ENCODE measurements around the gene MYBBP1A.

The MYBBP1A gene

DNA sequence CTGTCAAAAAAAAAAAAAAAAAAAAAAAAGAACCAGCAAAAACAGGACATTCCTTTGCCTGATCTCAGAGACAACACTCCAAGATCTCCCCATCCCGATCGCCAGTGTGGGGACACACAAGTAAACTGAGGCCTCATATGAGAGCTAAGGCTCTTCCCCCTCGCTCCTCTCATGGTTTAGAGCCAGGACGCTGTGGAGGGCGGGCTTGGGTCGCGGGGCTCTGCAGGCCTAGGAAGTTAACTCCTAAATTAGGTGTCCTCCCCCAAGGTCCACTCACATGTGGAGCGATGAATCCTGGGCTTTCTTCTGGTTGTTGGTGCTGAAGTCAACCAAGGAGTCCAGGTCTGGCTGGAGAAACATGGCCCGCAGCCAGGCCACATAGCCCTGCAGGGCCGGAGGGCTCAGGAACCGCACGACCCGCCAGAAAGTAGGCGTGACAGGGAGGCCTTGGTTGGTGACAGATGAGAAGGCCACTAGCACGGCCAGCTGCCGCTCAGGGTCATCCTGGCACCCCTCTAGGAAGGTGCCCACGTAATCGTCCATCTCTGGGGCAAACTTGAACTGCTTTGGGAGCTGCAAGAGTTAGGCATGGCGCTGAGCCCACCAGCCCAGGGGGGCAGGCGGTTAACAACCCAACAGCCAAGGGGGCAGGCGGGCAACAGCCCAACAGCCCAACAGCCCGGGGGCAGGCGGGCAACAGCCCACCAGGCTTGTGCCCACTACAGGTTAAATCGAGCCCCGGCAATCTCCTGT lies 5.2 kb downstream of the MYBBP1A start:
- TF ChIP-seq, protein P1, sequence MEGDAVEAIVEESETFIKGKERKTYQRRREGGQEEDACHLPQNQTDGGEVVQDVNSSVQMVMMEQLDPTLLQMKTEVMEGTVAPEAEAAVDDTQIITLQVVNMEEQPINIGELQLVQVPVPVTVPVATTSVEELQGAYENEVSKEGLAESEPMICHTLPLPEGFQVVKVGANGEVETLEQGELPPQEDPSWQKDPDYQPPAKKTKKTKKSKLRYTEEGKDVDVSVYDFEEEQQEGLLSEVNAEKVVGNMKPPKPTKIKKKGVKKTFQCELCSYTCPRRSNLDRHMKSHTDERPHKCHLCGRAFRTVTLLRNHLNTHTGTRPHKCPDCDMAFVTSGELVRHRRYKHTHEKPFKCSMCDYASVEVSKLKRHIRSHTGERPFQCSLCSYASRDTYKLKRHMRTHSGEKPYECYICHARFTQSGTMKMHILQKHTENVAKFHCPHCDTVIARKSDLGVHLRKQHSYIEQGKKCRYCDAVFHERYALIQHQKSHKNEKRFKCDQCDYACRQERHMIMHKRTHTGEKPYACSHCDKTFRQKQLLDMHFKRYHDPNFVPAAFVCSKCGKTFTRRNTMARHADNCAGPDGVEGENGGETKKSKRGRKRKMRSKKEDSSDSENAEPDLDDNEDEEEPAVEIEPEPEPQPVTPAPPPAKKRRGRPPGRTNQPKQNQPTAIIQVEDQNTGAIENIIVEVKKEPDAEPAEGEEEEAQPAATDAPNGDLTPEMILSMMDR (IDR thresholded peaks at IDR 0.05; ENCODE audit: insufficient read depth, low read depth, low read length, missing control alignments), result no peak
- H3K4me3 ChIP-seq (ENCODE audit: low read depth, low read length), result no peak overlapping the region
- DNase-seq (ENCODE audit: low read depth), result no peak

DNA sequence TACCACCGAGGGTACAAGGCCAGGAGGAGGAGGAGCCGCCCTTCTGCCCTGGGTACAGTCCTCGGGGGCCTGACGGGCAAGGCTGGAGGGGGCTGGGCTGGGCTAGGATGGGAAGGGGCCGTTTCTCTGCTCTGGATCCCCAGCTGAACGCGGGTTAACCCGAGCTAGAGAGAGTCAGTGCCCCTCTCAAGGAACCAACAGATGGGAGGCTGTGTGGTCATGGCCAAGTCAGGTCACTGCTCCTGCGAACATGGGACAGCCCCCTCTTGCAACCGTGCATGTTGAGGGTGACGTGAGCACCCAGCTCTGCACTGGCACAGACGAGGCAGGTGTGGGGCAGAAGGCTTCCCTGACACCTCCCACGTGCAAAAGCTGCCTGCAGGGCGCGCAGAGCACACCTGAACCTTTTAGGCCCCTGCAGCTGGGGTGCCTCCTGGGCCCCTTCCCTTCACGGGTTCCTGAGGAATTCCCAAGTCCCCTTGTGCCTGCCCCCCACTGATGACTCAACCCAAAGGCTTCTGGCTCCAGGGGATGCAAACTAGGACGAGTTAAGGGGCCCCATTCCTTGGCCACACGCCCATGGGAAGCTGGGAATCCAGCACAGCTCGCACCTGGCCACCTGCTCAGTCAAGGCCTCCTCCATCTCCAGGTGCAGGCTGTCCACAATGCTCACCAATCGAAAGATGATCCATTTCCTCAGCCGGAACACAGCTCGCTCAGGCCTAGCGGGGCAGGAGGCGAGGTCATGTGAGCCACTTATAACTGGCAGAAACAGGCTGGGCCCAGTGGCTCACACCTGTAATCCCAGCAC lies 6.3 kb downstream of the MYBBP1A start:
- H3K4me3 ChIP-seq (ENCODE audit: low read depth, low read length), result no peak overlapping the region
- TF ChIP-seq, protein P1 (IDR thresholded peaks at IDR 0.05; ENCODE audit: insufficient read depth, low read depth, low read length, missing control alignments), result no peak
- no peak for DNase-seq (ENCODE audit: low read depth)

DNA sequence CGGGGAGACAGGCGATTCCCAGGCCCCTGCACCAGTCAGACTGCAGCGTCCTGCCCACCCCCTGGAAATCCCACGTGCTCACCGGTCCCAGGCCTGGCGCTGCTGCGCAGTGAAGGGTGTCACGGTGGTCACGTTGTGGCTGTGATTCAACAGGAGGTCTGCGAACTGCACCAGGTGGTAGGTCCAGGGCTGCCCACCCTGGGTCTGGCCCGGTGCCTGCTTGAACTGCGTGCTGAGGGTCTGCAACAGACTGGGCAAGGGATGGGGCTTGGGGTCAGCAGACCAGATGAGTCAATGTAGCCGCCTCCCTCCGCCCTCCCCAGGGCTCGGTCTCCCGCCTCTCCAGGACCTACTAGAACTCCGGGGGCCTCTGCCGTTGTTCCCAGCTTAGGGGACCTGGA lies 7.1 kb downstream of the MYBBP1A start:
- H3K4me3 ChIP-seq (ENCODE audit: low read depth, low read length), result no peak overlapping the region
- no peak for DNase-seq (ENCODE audit: low read depth)
- TF ChIP-seq, protein P1 (IDR thresholded peaks at IDR 0.05; ENCODE audit: insufficient read depth, low read depth, low read length, missing control alignments), result no peak

DNA sequence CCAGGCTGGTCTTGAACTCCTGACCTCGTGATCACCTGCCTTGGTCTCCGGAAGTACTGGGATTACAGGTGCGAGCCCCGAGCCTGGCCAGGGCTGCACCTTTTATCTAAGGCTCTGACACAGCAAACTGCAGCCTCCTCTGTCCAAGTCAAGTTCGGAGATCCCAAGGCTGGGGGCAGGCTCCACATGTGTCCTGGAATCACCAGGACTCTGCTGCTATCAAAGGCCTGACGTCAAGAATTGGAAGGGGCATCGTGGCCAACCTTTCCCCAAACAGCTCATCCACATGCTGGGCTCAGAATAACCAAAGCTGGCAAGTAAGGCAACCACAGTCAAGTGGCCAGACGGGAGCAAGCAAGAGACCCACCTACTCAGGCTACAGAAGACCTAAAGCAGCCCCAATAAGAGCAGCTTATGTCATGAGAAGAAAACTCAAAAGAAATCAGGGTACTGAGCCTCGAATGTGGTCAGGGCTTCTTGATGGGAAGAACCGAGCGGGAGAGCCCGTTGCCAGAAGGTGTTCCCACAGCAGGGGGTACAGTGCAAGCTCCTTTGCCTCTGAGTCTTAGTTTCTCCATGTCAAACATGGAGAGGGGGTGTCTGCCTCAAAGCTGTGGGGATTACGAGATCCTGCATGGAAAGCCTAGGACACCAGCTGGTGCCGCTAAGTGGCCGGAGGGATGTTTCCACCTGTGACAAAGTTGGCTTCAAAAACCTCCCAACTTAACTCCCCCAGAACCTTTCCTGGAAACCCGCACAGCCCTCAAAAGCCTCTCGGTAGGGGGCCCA lies 7.9 kb downstream of the MYBBP1A start:
- TF ChIP-seq, protein P1 (IDR thresholded peaks at IDR 0.05; ENCODE audit: insufficient read depth, low read depth, low read length, missing control alignments), result no peak
- no peak overlapping the region for H3K4me3 ChIP-seq (ENCODE audit: low read depth, low read length)
- DNase-seq (ENCODE audit: low read depth), result no peak

DNA sequence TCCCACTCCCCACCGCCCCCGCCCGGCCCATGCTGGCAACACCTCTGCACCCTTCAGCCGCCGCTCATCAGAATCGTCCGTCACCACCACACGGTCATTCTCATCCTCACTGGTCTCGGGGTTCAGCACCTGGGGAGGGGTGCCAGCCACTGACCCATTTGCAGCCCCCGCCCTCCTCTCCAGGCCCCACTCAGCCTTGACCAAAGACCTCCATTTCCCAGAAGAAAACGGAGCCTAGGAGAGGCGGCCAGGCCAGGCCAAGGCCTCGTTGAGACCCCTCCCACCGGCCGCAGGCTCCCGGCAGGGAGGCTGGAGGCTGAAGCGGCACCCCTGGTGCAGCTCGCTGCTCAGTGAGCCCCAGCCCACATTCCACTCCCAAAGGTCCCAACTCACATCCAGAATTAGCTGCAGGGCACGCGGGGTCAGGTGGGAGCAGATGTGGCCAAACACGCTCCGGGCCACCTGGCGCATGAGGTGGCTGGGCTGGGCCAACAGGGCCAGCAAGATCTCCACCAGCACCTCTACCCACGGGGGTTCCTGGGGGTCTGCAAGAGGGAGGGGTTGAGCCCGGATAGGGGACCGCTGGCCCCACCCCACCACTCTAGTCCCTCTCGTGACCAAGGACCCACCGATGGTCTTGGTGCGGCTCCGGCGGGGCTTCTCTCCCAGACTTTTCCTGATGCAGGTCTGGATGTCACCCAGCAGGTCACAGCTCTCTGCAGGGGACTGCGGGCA lies 9.8 kb downstream of the MYBBP1A start:
- TF ChIP-seq, protein P1 (IDR thresholded peaks at IDR 0.05; ENCODE audit: insufficient read depth, low read depth, low read length, missing control alignments), result no peak
- no peak overlapping the region for H3K4me3 ChIP-seq (ENCODE audit: low read depth, low read length)
- DNase-seq (ENCODE audit: low read depth), result no peak

DNA sequence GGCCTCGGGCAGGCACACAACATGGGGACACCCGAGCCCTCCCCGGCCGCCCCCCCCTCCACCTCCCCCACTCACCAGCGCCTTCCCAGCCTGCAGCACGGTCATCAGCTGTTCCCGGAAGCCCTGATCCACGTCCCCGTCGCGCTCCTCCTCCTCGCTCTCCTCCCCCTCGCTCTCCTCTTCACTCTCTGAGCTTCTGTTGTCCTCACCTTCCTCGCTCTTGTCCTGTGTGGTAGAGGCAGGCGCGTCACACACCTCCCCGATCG lies 10.3 kb downstream of the MYBBP1A start:
- TF ChIP-seq, protein P1 (IDR thresholded peaks at IDR 0.05; ENCODE audit: insufficient read depth, low read depth, low read length, missing control alignments), result no peak
- no peak for DNase-seq (ENCODE audit: low read depth)
- H3K4me3 ChIP-seq (ENCODE audit: low read depth, low read length), result no peak overlapping the region

Measured in GM12865 (cell line).